ENCODE results near the gene FAT4.

FAT4 gene

GRCh38 chr4:125316791-125317524, 2.2 kb downstream of the FAT4 start:
- peak; percentile 32 for DNase-seq

- DNase-seq, result no peak
Measured at GRCh38 chr4:125317525-125317877, 2.7 kb downstream of the FAT4 start.

- DNase-seq, result no peak
Measured at GRCh38 chr4:125319311-125319710, 4.6 kb downstream of the FAT4 start.

- no peak for DNase-seq
Measured at GRCh38 chr4:125321709-125322365, 7.1 kb downstream of the FAT4 start.

- DNase-seq, result no peak
Measured at GRCh38 chr4:125322366-125322730, 7.6 kb downstream of the FAT4 start.

GRCh38 chr4:125323654-125324053, 8.9 kb downstream of the FAT4 start:
- DNase-seq, result no peak

- no peak for DNase-seq
Measured at GRCh38 chr4:125325733-125326132, 11.0 kb downstream of the FAT4 start.

GRCh38 chr4:125331116-125331515, 16.4 kb downstream of the FAT4 start:
- DNase-seq, result no peak

GRCh38 chr4:125334926-125335325, 20.2 kb downstream of the FAT4 start:
- no peak for DNase-seq

GRCh38 chr4:125338814-125339213, 24.1 kb downstream of the FAT4 start:
- no peak for DNase-seq

GRCh38 chr4:125344198-125344597, 29.4 kb downstream of the FAT4 start:
- DNase-seq, result no peak

- no peak for DNase-seq
Measured at GRCh38 chr4:125346616-125347015, 31.9 kb downstream of the FAT4 start.

- DNase-seq, result no peak
Measured at GRCh38 chr4:125350470-125351135, 35.8 kb downstream of the FAT4 start.

GRCh38 chr4:125352521-125352920, 37.8 kb downstream of the FAT4 start:
- DNase-seq, result no peak

- DNase-seq, result no peak
Measured at GRCh38 chr4:125353131-125353530, 38.4 kb downstream of the FAT4 start.

GRCh38 chr4:125355791-125356190, 41.0 kb downstream of the FAT4 start:
- DNase-seq, result no peak

GRCh38 chr4:125357675-125358074, 42.9 kb downstream of the FAT4 start:
- DNase-seq, result no peak

GRCh38 chr4:125358453-125358852, 43.7 kb downstream of the FAT4 start:
- no peak for DNase-seq

- no peak for DNase-seq
Measured at GRCh38 chr4:125359363-125359762, 44.6 kb downstream of the FAT4 start.

- DNase-seq, result no peak
Measured at GRCh38 chr4:125359960-125360634, 45.3 kb downstream of the FAT4 start.

- no peak for DNase-seq
Measured at GRCh38 chr4:125360727-125361126, 46.0 kb downstream of the FAT4 start.

Data from NCI-H1092 treated with DMSO at 0.1 percent for 48 hours (cell line).